ENCODE results near the gene LEPR.

The LEPR gene

DNA sequence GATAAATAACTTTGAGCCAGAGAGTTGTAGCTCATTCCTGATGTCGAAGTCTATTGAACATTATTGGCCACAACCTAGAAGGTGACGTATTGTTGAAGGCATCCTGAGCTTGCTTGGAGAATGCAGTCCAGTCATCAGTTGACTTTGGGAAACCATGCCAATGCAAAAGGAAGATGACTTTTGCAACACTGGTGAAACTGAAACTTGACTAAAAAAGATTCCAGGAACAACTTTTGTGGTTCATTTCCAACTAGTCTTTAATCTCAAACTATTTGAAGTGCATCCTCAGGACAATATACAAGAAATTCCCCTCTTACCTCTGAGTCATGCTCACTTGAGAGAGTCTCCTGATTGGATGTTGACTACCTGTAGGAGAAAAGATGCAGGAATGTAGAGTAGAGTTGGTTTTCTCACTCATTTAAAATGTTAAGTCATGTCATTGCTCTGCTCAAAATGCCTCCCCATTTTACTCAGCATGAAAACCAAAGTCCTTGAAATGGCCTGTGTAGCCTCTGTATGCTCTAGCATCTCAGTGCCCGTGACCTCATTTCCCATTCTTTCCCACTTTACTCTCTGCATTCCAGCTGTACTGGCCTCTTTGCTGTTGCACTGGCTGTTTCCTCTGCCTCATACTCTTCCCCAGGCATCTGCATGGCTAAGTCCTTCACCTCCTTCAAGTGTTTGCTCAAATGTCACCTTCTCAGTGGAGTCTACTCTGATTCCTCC lies 24.4 kb upstream of the LEPR start:
- Mint-ChIP-seq H3K27ac (peak overlapping the region; percentile 88), H3K36me3 (ENCODE audit: low read depth) (peaks cover 41% of the 10 kb centered on the region), H3K27me3 (ENCODE audit: low read depth) (no peaks in the 10 kb centered on the region), H3K9me3 (no peaks in the 10 kb centered on the region), H3K4me3 (peak overlapping the region; percentile 15), H3K4me1 (ENCODE audit: low read depth) (peaks cover 73% of the 10 kb centered on the region)

DNA sequence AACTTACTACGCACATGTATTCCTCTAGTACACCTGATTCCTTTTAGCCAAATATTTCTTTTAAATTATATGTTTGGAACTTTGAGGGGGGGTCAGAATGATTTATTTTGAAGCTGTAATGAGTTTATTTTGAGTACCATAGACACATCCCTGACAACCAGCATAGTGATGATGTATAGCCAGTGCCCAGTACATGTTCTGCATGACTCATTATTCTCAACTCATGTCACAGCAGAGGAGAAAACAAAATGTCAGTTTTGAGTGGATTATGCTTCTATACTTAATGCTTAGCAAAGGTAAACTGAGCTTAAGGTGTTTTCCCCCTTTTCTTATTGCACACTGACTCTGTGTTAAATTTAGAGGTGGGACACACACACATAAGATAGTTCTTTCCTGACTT lies 22.4 kb upstream of the LEPR start:
- peaks cover 59% of the 10 kb centered on the region for H3K4me1 Mint-ChIP-seq (ENCODE audit: low read depth)
- H3K27ac Mint-ChIP-seq: peak overlapping the region; percentile 55
- H3K4me3 Mint-ChIP-seq: no peak overlapping the region
- H3K27me3 Mint-ChIP-seq (ENCODE audit: low read depth): no peaks in the 10 kb centered on the region
- H3K36me3 Mint-ChIP-seq (ENCODE audit: low read depth): peaks cover 40% of the 10 kb centered on the region
- H3K9me3 Mint-ChIP-seq: no peaks in the 10 kb centered on the region

GRCh38 chr1:65399003-65399402 lies 21.5 kb upstream of the LEPR start:
- Mint-ChIP-seq H3K36me3 (ENCODE audit: low read depth) (peaks cover 40% of the 10 kb centered on the region), H3K4me3 (no peak overlapping the region), H3K27ac (no peak overlapping the region)

GRCh38 chr1:65401612-65402011 lies 18.9 kb upstream of the LEPR start:
- Mint-ChIP-seq H3K27ac (no peak overlapping the region), H3K36me3 (ENCODE audit: low read depth) (peaks cover 50% of the 10 kb centered on the region), H3K9me3 (no peaks in the 10 kb centered on the region), H3K4me1 (ENCODE audit: low read depth) (peaks cover 26% of the 10 kb centered on the region), H3K27me3 (ENCODE audit: low read depth) (no peaks in the 10 kb centered on the region), H3K4me3 (no peak overlapping the region)

More at GRCh38 chr1:65399003-65399402, 21.5 kb upstream of the LEPR start:
- Mint-ChIP-seq H3K27me3 (ENCODE audit: low read depth) (no peaks in the 10 kb centered on the region), H3K9me3 (no peaks in the 10 kb centered on the region), H3K4me1 (ENCODE audit: low read depth) (peaks cover 50% of the 10 kb centered on the region)

DNA sequence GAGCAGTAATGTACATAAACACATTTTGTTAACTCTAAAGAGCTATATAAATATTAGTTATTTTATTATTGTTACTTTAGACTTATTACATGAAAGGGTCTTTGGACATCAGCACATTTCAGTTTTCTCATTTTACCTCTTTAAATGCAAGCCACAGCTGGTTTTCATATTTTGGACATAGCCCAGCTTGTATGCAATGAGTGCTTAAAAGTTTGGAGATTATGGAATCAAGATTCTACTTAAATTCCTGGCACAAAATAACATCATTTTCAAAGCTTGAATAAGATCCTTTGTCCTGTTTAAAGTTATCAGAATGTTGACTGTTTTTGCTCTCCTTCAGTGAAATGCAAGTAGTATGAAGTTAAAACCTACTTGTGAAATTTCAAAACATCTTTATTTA lies 15.5 kb upstream of the LEPR start:
- Mint-ChIP-seq H3K4me3 (no peak overlapping the region), H3K4me1 (ENCODE audit: low read depth) (peaks cover 2% of the 10 kb centered on the region), H3K27me3 (ENCODE audit: low read depth) (no peaks in the 10 kb centered on the region), H3K36me3 (ENCODE audit: low read depth) (peaks cover 36% of the 10 kb centered on the region), H3K27ac (no peak overlapping the region), H3K9me3 (no peaks in the 10 kb centered on the region)

GRCh38 chr1:65407877-65408276 lies 12.6 kb upstream of the LEPR start:
- H3K4me3 Mint-ChIP-seq: no peak overlapping the region

GRCh38 chr1:65409314-65409713 lies 11.2 kb upstream of the LEPR start:
- H3K4me3 Mint-ChIP-seq: no peak overlapping the region
- H3K27me3 Mint-ChIP-seq (ENCODE audit: low read depth): peaks cover 4% of the 10 kb centered on the region
- no peak overlapping the region for H3K27ac Mint-ChIP-seq
- H3K4me1 Mint-ChIP-seq (ENCODE audit: low read depth): peaks cover 2% of the 10 kb centered on the region
- H3K36me3 Mint-ChIP-seq (ENCODE audit: low read depth): peaks cover 30% of the 10 kb centered on the region
- H3K9me3 Mint-ChIP-seq: no peaks in the 10 kb centered on the region

More at GRCh38 chr1:65407877-65408276, 12.6 kb upstream of the LEPR start:
- Mint-ChIP-seq H3K9me3 (no peaks in the 10 kb centered on the region), H3K27me3 (ENCODE audit: low read depth) (peaks cover 4% of the 10 kb centered on the region), H3K27ac (no peak overlapping the region), H3K4me1 (ENCODE audit: low read depth) (peaks cover 2% of the 10 kb centered on the region), H3K36me3 (ENCODE audit: low read depth) (peaks cover 26% of the 10 kb centered on the region)

DNA sequence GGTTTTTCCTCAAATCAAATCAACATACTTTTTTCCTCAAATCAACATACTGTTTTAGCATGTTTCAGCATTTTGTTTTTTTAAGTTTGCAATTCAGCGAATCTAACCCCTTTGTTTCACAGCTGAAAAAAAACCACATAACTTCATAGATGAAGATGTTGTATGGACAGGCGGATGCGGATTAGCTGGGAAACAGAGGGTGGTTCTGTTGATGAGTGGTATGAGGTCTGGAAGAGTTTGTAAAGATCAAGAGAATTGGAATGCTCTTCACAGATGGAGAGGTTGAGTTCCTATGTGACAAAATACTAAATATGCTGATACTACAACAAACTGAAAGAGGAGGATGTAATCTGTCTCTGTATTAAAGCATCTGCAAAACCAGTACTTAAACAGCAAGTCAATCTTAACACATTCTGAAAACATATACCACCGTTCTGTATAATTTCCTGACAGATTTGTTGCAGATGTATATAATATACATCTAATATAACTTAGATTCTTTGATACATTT lies 10.6 kb upstream of the LEPR start:
- H3K4me1 Mint-ChIP-seq (ENCODE audit: low read depth): peaks cover 2% of the 10 kb centered on the region
- H3K27me3 Mint-ChIP-seq (ENCODE audit: low read depth): peaks cover 4% of the 10 kb centered on the region
- H3K4me3 Mint-ChIP-seq: no peak overlapping the region
- H3K36me3 Mint-ChIP-seq (ENCODE audit: low read depth): peaks cover 30% of the 10 kb centered on the region
- no peak overlapping the region for H3K27ac Mint-ChIP-seq
- no peaks in the 10 kb centered on the region for H3K9me3 Mint-ChIP-seq

GRCh38 chr1:65412256-65412983 lies 8.0 kb upstream of the LEPR start:
- H3K4me3 Mint-ChIP-seq: no peak overlapping the region
- no peaks in the 10 kb centered on the region for H3K9me3 Mint-ChIP-seq
- H3K36me3 Mint-ChIP-seq (ENCODE audit: low read depth): peaks cover 14% of the 10 kb centered on the region
- peaks cover 12% of the 10 kb centered on the region for H3K27me3 Mint-ChIP-seq (ENCODE audit: low read depth)
- no peak overlapping the region for H3K27ac Mint-ChIP-seq
- H3K4me1 Mint-ChIP-seq (ENCODE audit: low read depth): peaks cover 4% of the 10 kb centered on the region

- H3K27me3 Mint-ChIP-seq (ENCODE audit: low read depth): peaks cover 13% of the 10 kb centered on the region
- H3K9me3 Mint-ChIP-seq: no peaks in the 10 kb centered on the region
- no peak overlapping the region for H3K4me3 Mint-ChIP-seq
- peaks cover 13% of the 10 kb centered on the region for H3K36me3 Mint-ChIP-seq (ENCODE audit: low read depth)
- H3K27ac Mint-ChIP-seq: no peak overlapping the region
- H3K4me1 Mint-ChIP-seq (ENCODE audit: low read depth): peaks cover 9% of the 10 kb centered on the region
Measured at GRCh38 chr1:65412984-65413375, 7.5 kb upstream of the LEPR start.

DNA sequence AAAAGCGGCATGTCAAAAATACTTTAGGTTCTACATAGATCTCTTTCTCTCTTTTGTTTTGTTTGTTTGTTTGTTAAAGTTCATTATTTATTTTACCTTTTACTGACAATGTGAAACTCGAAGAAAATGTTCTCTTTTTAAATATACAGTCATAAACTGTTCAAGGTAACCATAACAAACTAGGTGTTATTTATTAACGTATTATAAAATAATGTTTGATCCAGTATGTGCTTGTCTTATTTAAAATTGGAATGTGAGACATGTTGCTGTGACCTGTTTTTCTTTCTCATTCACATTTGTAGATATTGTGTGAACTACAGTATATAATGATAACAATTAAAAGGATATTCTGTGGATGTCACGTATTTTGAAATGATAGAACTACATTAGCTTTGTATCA lies 5.9 kb upstream of the LEPR start:
- Mint-ChIP-seq H3K27me3 (ENCODE audit: low read depth) (peaks cover 13% of the 10 kb centered on the region), H3K36me3 (ENCODE audit: low read depth) (peaks cover 10% of the 10 kb centered on the region), H3K4me3 (no peak overlapping the region), H3K27ac (no peak overlapping the region), H3K4me1 (ENCODE audit: low read depth) (peaks cover 15% of the 10 kb centered on the region), H3K9me3 (no peaks in the 10 kb centered on the region)

DNA sequence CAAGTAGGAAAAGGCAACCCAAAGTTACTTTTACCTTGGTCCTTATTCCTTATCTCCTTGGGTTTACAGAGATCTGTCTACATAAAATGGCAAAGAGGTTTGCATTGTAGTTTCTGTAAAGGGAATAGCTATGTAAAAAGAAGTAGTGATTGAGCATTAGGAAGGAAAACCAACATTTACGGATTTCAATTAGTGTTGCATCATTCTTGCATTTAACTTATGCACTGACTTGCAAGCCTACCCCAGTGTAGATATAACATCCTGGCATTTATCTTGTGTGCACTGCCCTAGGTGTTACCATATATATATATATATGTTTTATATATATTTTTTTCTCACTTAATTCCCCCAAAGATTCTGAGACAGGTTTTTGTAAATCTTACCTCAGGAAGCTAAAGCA lies 3.7 kb upstream of the LEPR start:
- no peak overlapping the region for H3K27ac Mint-ChIP-seq
- H3K27me3 Mint-ChIP-seq (ENCODE audit: low read depth): peaks cover 9% of the 10 kb centered on the region
- H3K36me3 Mint-ChIP-seq (ENCODE audit: low read depth): peaks cover 7% of the 10 kb centered on the region
- H3K4me1 Mint-ChIP-seq (ENCODE audit: low read depth): peaks cover 15% of the 10 kb centered on the region
- H3K4me3 Mint-ChIP-seq: no peak overlapping the region
- no peaks in the 10 kb centered on the region for H3K9me3 Mint-ChIP-seq

DNA sequence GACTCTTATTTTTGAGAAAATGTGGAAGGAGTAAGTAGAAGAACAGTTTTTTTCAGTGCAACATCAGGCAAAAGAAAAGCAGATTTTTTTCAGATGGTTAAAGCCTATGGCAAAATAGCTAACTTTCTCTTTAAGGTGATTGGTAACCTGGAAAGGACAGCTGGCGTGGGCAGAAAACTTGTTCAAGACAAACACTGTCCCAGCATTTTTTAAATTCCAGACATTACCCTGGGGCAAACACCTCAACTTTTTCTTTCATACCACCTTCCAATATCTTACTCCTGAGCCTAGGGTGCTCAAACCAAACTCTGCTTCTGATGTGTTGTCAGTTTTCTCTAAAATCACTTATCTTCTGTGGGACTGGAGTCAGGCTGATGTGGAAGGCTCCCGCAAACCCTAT lies 2.7 kb upstream of the LEPR start:
- Mint-ChIP-seq H3K36me3 (ENCODE audit: low read depth) (peaks cover 6% of the 10 kb centered on the region), H3K4me1 (ENCODE audit: low read depth) (peaks cover 15% of the 10 kb centered on the region), H3K27me3 (ENCODE audit: low read depth) (peaks cover 9% of the 10 kb centered on the region), H3K4me3 (no peak overlapping the region), H3K27ac (no peak overlapping the region), H3K9me3 (no peaks in the 10 kb centered on the region)

DNA sequence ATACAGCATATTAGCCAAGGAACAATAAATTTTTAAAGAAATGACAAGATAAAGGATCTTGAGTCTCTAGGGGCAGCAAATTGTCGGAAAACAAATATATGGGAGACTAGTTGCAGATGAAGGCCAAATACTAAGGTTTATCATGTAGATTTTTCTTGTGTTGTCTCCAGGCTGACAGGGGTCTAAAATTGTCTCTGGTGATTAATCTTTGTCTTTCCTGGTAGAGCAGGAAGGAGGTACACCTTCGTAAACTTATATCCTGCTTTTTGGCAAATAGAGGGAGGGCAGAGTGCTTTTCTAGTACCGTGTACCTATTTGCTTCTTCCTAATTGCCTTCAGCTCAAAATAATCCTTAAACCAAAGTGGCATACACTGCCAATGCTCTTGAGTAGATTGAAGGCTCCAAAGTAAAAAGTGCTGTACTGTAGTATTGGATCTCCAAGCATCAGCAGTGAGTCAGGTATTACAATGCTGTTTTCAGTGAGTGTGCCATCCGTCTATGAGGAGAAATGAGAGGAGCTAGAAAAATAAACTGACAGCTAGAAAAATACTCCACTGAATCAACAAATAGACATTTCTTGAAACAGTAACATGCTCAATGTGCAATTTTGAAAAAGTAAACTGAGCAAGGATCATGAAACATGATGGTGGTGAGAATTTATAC lies 1.8 kb upstream of the LEPR start:
- H3K4me1 Mint-ChIP-seq (ENCODE audit: low read depth): peaks cover 15% of the 10 kb centered on the region
- H3K4me3 Mint-ChIP-seq: no peak overlapping the region
- H3K27ac Mint-ChIP-seq: peak overlapping the region; percentile 16
- peaks cover 2% of the 10 kb centered on the region for H3K36me3 Mint-ChIP-seq (ENCODE audit: low read depth)
- no peaks in the 10 kb centered on the region for H3K9me3 Mint-ChIP-seq
- H3K27me3 Mint-ChIP-seq (ENCODE audit: low read depth): peaks cover 9% of the 10 kb centered on the region

All from T-helper 1 cell treated with Interleukin-12 subunit alpha and Interleukin-12 subunit beta and Interleukin-4 antibody, amounts not matched to agents 30 μg/mL and 1 μg/mL, for 36 hours (primary cell).